GM18858 (cell line): ENCODE data around the gene AMELY.
"Not testable (repeated sequence)": the region's sequence is repeated elsewhere in the genome, so short reads cannot be mapped to it uniquely, and the experiment has no call there.

Source experiments
- ATAC-seq: cut with Tn5 transposase; IDR thresholded peaks from one replicate; pipeline ENCODE4 v1.9.1; 2021; ENCODE audit not compliant: unreplicated experiment

AMELY gene

GRCh38 chrY:6911253-6911881 lies at the start of gene AMELY:
AMELY (minus strand) TSS chrY:6911752; CDS start chrY:6872608, 39,144 bp downstream.
- ATAC-seq = no peak

- no peak for ATAC-seq
These were observed 38.4 kb upstream of the AMELY start for GRCh38 chrY:6949947-6950346.

GRCh38 chrY:6948378-6948777 lies 36.8 kb upstream of the AMELY start:
- ATAC-seq = no peak

- ATAC-seq = no peak
These were observed 36.1 kb upstream of the AMELY start for GRCh38 chrY:6947695-6948094.

GRCh38 chrY:6935497-6935896 lies 23.9 kb upstream of the AMELY start:
- ATAC-seq = no peak

- no peak for ATAC-seq
These were observed 20.3 kb upstream of the AMELY start for GRCh38 chrY:6931779-6932396.

GRCh38 chrY:6929237-6929636 lies 17.7 kb upstream of the AMELY start:
- no peak for ATAC-seq

- no peak for ATAC-seq
These were observed 16.7 kb upstream of the AMELY start for GRCh38 chrY:6928265-6928664.

- no peak for ATAC-seq
These were observed 9.5 kb upstream of the AMELY start for GRCh38 chrY:6921061-6921460.

GRCh38 chrY:6913362-6913761 lies 1.8 kb upstream of the AMELY start:
- no peak for ATAC-seq

- no peak for ATAC-seq
These were observed 940 bp downstream of the AMELY start, which contains the start of gene TBL1Y for GRCh38 chrY:6910372-6911252. TBL1Y (plus strand) TSS chrY:6910697; CDS start chrY:7025085, 114,388 bp downstream.

GRCh38 chrY:6909856-6910255 lies 1.7 kb downstream of the AMELY start:
- no peak for ATAC-seq

GRCh38 chrY:6909118-6909521 lies 2.4 kb downstream of the AMELY start:
- ATAC-seq = no peak

- ATAC-seq = not testable (repeated sequence)
These were observed 3.5 kb downstream of the AMELY start for GRCh38 chrY:6908021-6908420.

- ATAC-seq = no peak
These were observed 4.0 kb downstream of the AMELY start for GRCh38 chrY:6907591-6907990.

GRCh38 chrY:6902116-6902515 lies 9.4 kb downstream of the AMELY start:
- not testable (repeated sequence) for ATAC-seq

- no peak for ATAC-seq
These were observed 16.3 kb downstream of the AMELY start for GRCh38 chrY:6895236-6895635.

GRCh38 chrY:6894496-6894895 lies 17.1 kb downstream of the AMELY start:
- ATAC-seq = no peak

- ATAC-seq = no peak
These were observed 62.2 kb downstream of the AMELY start for GRCh38 chrY:6849384-6849783.

GRCh38 chrY:6842650-6843049 lies 68.9 kb downstream of the AMELY start:
- ATAC-seq = not testable (repeated sequence)
